ENCODE measurements around the gene TAS1R3. TPM values are rescaled to one million over a fixed set of nuclear protein-coding genes. Genes with fewer than 3 reads are reported as not detected.

The TAS1R3 gene
- total and polyA plus RNA-seq, 2 of the 4 experiments (the other 2 are of a cell fraction), result under 0.01 to 0.05 TPM

- BruUV-seq (replicated peaks), result no TSS peak
These were observed 45.3 kb upstream of the TAS1R3 start for GRCh38 chr1:1285611-1286311.

More at GRCh38 chr1:1285611-1286311, 45.3 kb upstream of the TAS1R3 start:
- H2BK20ac ChIP-seq (ENCODE audit: low read depth, low read length), result no peak overlapping the region
- H2AFZ ChIP-seq (replicated peaks; ENCODE audit: low read length, poor library complexity), result no peak overlapping the region
- no peak overlapping the region for H3K14ac ChIP-seq (replicated peaks; ENCODE audit: low read depth, low read length)
- H3K9me1 ChIP-seq (ENCODE audit: insufficient read depth, low read length), result peaks cover 4% of the 10 kb centered on the region; the same call in 1 of the 2 replicates
- no peak for TF ChIP-seq RCOR1 (IDR thresholded peaks at IDR 0.05; ENCODE audit: insufficient replicate concordance, low read length)
- TF ChIP-seq RFX5 (IDR thresholded peaks at IDR 0.05; ENCODE audit: low read depth, low read length), result no peak
- no peak for TF ChIP-seq POLR2A (IDR thresholded peaks at IDR 0.05; ENCODE audit: low read depth, low read length)
- TF ChIP-seq CHD1 (IDR thresholded peaks at IDR 0.05; ENCODE audit: low read depth, low read length), result no peak
- no peak for TF ChIP-seq MXI1 (IDR thresholded peaks at IDR 0.05; ENCODE audit: borderline replicate concordance, low read depth, low read length)
- TF ChIP-seq CEBPB (IDR thresholded peaks at IDR 0.05; ENCODE audit: low read depth, low read length), result no peak
- TF ChIP-seq CTCF (conservative IDR thresholded peaks at IDR 0.05; ENCODE audit: low read depth, low read length), result no peak
- TF ChIP-seq NFE2L2 (IDR thresholded peaks at IDR 0.05; ENCODE audit: low read depth, low read length), result no peak
- no peak for TF ChIP-seq MAZ (IDR thresholded peaks at IDR 0.05; ENCODE audit: borderline replicate concordance, low read depth, low read length)
- no peak for TF ChIP-seq USF2 (IDR thresholded peaks at IDR 0.05; ENCODE audit: low read depth, low read length)
- no peak for TF ChIP-seq SMC3 (IDR thresholded peaks at IDR 0.05; ENCODE audit: low read depth, low read length)
- no peak for TF ChIP-seq ELK1 (IDR thresholded peaks at IDR 0.05; ENCODE audit: borderline replicate concordance, low read depth, low read length)
- no peak for TF ChIP-seq RAD21 (IDR thresholded peaks at IDR 0.05; ENCODE audit: low read length)
- TF ChIP-seq MAFK (IDR thresholded peaks at IDR 0.05; ENCODE audit: low read depth, low read length), result no peak
- no peak overlapping the region for H3K9ac ChIP-seq (ENCODE audit: low read depth, low read length)
- H3K4me1 ChIP-seq (ENCODE audit: control insufficient read depth, insufficient read depth, low read length), result peaks cover 6% of the 10 kb centered on the region; the same call in 1 of the 2 replicates
- no peaks in the 10 kb centered on the region for H3K36me3 ChIP-seq (ENCODE audit: control insufficient read depth, insufficient read depth, low read length)
- no peak overlapping the region for H2BK5ac ChIP-seq (ENCODE audit: low read depth, low read length, poor library complexity, severe bottlenecking)
- H2BK15ac ChIP-seq (ENCODE audit: low read depth, low read length), result no peak overlapping the region
- no peak overlapping the region for H2BK120ac ChIP-seq (ENCODE audit: low read depth, low read length)
- H2AK5ac ChIP-seq (ENCODE audit: low read depth, low read length), result no peak overlapping the region
- ChIA-PET CTCF (no interaction called here), POLR2A (ENCODE audit: unreplicated experiment) (no interaction called here)
- H2AK9ac ChIP-seq (replicated peaks; ENCODE audit: low read depth, low read length, poor library complexity), result no peak overlapping the region
- intact Hi-C loops (cut with micrococcal nuclease), result no loop called here
- H3K27me3 ChIP-seq (ENCODE audit: control insufficient read depth, insufficient read depth, low read length), result no peaks in the 10 kb centered on the region
- H4K20me1 ChIP-seq (ENCODE audit: insufficient read depth, low read length), result no peaks in the 10 kb centered on the region; the same call in 1 of the 2 replicates
- H4K5ac ChIP-seq (ENCODE audit: low read depth, low read length), result no peak overlapping the region
- H3K56ac ChIP-seq (ENCODE audit: extremely low read depth, insufficient read depth, low read length), result no peak overlapping the region
- no peak overlapping the region for H3K4me3 ChIP-seq (ENCODE audit: insufficient read depth, low read depth, low read length)
- H4K8ac ChIP-seq (ENCODE audit: low read depth in 2 of 2, low read length in 2 of 2), result no peak overlapping the region
- ATAC-seq (ENCODE audit: low read depth) (no peak), DNase-seq (no peak)
- H3K4me2 ChIP-seq (ENCODE audit: low read depth, low read length), result no peak overlapping the region
- in situ Hi-C loops (cut with MboI; ENCODE audit: low sequenced_read_pairs), result no loop called here
- H4K91ac ChIP-seq (ENCODE audit: insufficient read depth, low read depth, low read length), result no peak overlapping the region
- H3K79me1 ChIP-seq (ENCODE audit: low read depth in 1 of 2, low read length in 2 of 2), result no peaks in the 10 kb centered on the region
- H3K18ac ChIP-seq (ENCODE audit: low read depth, low read length), result no peak overlapping the region
- no peak overlapping the region for H3K4ac ChIP-seq (ENCODE audit: low read depth, low read length)
- dilution Hi-C loops (cut with HindIII; ENCODE audit: low sequenced_read_pairs, unreplicated experiment), result no loop called here
- H3K23ac ChIP-seq (ENCODE audit: low read depth, low read length), result no peak overlapping the region
- H3K27ac ChIP-seq (ENCODE audit: insufficient read depth, low read length), result no peak overlapping the region
- no peaks in the 10 kb centered on the region for H3K9me3 ChIP-seq (ENCODE audit: control insufficient read depth, insufficient read depth, low read length)
- 75% methylated on average over 14 of the region's 37 CpGs; no CpG with 5 or more reads in 1 of the 2 experiments for WGBS, 2 experiments (ENCODE audit: extremely low coverage in 2 of 2, insufficient read length in 1 of 2)
